PC-9 (cell line): ENCODE data around the gene KCNN3. TPM values are rescaled to one million over a fixed set of nuclear protein-coding genes. Genes with fewer than 3 reads are reported as not detected.
A peak's percentile ranks its signal among the peaks of the same experiment; 100 is the strongest.

ENCODE experiments used
- BruUV-seq: library from RNA; stranded (reverse); fragments of 400-500 nt; replicated peaks from 2 replicates; lab custom pipeline; 2021; lab: Mats Ljungman, UMichigan
- CTCF ChIA-PET: fragments of 300-600 bp; sonication (Branson Sonifier 250); formaldehyde crosslinking; loops from one replicate; lab custom pipeline; 2022; ENCODE audit warnings: antibody characterized with exemption; lab: Charles Lee
- POLR2A ChIA-PET: fragments of 300-600 bp; sonication (Branson Sonifier 250); formaldehyde crosslinking; loops from one replicate; lab custom pipeline; 2022; ENCODE audit warnings: antibody characterized with exemption; ENCODE audit not compliant: unreplicated experiment; lab: Charles Lee
- DNase-seq, 2 experiments: peaks; one replicate each; pipeline versions ENCODE4 v3.0.0 to v3.0.0-alpha.2; 2015 to 2022; ENCODE audit warnings: mixed read lengths in 1 of 2
- H2AFZ ChIP-seq: fragments of 200-600 bp; sonication (generic); 2 replicates; pipeline ENCODE4 v1.8.1; 2017; ENCODE audit warnings: antibody characterized with exemption
- H3F3A ChIP-seq: fragments of 200-600 bp; sonication (generic); 2 replicates; pipeline ENCODE4 v1.8.1; 2017; ENCODE audit warnings: antibody characterized with exemption, mild to moderate bottlenecking, low read depth; ENCODE audit not compliant: insufficient read depth
- H3K27ac ChIP-seq: fragments of 200-600 bp; sonication (generic); 2 replicates; pipeline ENCODE4 v1.6.1; 2016; ENCODE audit warnings: mixed run types
- H3K27me3 ChIP-seq: fragments of 200-600 bp; sonication (generic); 2 replicates; pipeline ENCODE4 v1.6.1; 2016; ENCODE audit warnings: low read depth, mixed run types; ENCODE audit not compliant: insufficient read depth
- H3K36me3 ChIP-seq: fragments of 200-600 bp; sonication (generic); 2 replicates; pipeline ENCODE4 v1.6.1; 2016; ENCODE audit warnings: low read depth, mixed run types
- H3K4me1 ChIP-seq: fragments of 200-600 bp; sonication (generic); replicated peaks from 2 replicates; pipeline ENCODE4 v1.6.1; 2016; ENCODE audit warnings: mixed run types; ENCODE audit not compliant: insufficient read depth
- H3K4me2 ChIP-seq: fragments of 200-600 bp; sonication (generic); 2 replicates; pipeline ENCODE4 v1.6.1; 2017; ENCODE audit warnings: mixed run types
- H3K4me3 ChIP-seq: fragments of 200-600 bp; sonication (generic); 2 replicates; pipeline ENCODE4 v1.6.1; 2016; ENCODE audit warnings: mixed run types
- H3K79me2 ChIP-seq: fragments of 200-600 bp; sonication (generic); 2 replicates; pipeline ENCODE4 v1.6.1; 2017; ENCODE audit warnings: low read depth, mixed run types
- H3K9me2 ChIP-seq: fragments of 200-600 bp; sonication (generic); 2 replicates; pipeline ENCODE4 v1.8.1; 2017; ENCODE audit warnings: mild to moderate bottlenecking; ENCODE audit not compliant: insufficient read depth
- H3K9me3 ChIP-seq: fragments of 200-600 bp; sonication (generic); 2 replicates; pipeline ENCODE4 v1.8.1; 2016; ENCODE audit warnings: low read depth; ENCODE audit not compliant: insufficient read depth
- H4K20me1 ChIP-seq: fragments of 200-600 bp; sonication (generic); 2 replicates; pipeline ENCODE4 v1.8.1; 2017; ENCODE audit not compliant: insufficient read depth
- CTCF ChIP-seq: fragments of 200-600 bp; sonication (generic); conservative IDR thresholded peaks from 2 replicates; pipeline ENCODE4 v1.6.1; 2017; ENCODE audit warnings: mixed run types, antibody characterized with exemption, mild to moderate bottlenecking, moderate library complexity
- EZH2 ChIP-seq: fragments of 200-600 bp; sonication (generic); IDR thresholded peaks from 2 replicates; pipeline ENCODE4 v1.8.0; 2017; ENCODE audit warnings: antibody characterized with exemption, low read depth
- intact Hi-C: fragments of 100-400 bp; cut with micrococcal nuclease; formaldehyde crosslinking; loops from one replicate; pipeline ENCODE4 v1.10.0; 2022; ENCODE audit not compliant: unreplicated experiment
- total RNA-seq: library from RNA; stranded (reverse); gene quantifications from 2 replicates; pipeline ENCODE4 v1.2.3, GENCODE V29; 2021

KCNN3 gene
- total RNA-seq, 1 experiment from 2014 or later: 1.1 TPM

- H3K4me1 ChIP-seq: no peaks in the 10 kb centered on the region
- ChIA-PET CTCF (no interaction called here), POLR2A (interaction anchor here (0.7 kb wide), 1 partner anchor 119 kb away, joined by 3 read pairs; no protein-coding TSS in a partner anchor)
- H3F3A ChIP-seq: no peaks in the 10 kb centered on the region
- H3K4me2 ChIP-seq: no peak overlapping the region
- peaks cover 31% of the 10 kb centered on the region for H3K27me3 ChIP-seq
- H3K4me3 ChIP-seq: no peak overlapping the region
- H4K20me1 ChIP-seq: no peaks in the 10 kb centered on the region
- no peaks in the 10 kb centered on the region for H3K36me3 ChIP-seq
- intact Hi-C loops: no loop called here
- H3K9me2 ChIP-seq: no peaks in the 10 kb centered on the region
- H3K9me3 ChIP-seq: no peaks in the 10 kb centered on the region
- H3K27ac ChIP-seq: no peak overlapping the region
- H2AFZ ChIP-seq: no peak overlapping the region
- H3K79me2 ChIP-seq: no peaks in the 10 kb centered on the region
- DNase-seq: no peak
- TF ChIP-seq EZH2 (no peak), CTCF (no peak)
- BruUV-seq: no TSS peak
These were observed 17.2 kb downstream of the KCNN3 start for GRCh38 chr1:154852845-154853244.

- intact Hi-C loops: no loop called here
- H3K27ac ChIP-seq: no peak overlapping the region
- no peaks in the 10 kb centered on the region for H3K4me1 ChIP-seq
- H2AFZ ChIP-seq: no peak overlapping the region
- no peak overlapping the region for H3K4me2 ChIP-seq
- peak in 1 of 2 experiments; percentile 25 for DNase-seq
- H3K4me3 ChIP-seq: no peak overlapping the region
- TF ChIP-seq CTCF (no peak), EZH2 (no peak)
- CTCF ChIA-PET: no interaction called here
- no peaks in the 10 kb centered on the region for H3K79me2 ChIP-seq
- no peaks in the 10 kb centered on the region for H3F3A ChIP-seq
- no TSS peak for BruUV-seq
- no peaks in the 10 kb centered on the region for H3K36me3 ChIP-seq
- peaks cover 37% of the 10 kb centered on the region for H3K27me3 ChIP-seq
- no peaks in the 10 kb centered on the region for H3K9me2 ChIP-seq
- no peaks in the 10 kb centered on the region for H4K20me1 ChIP-seq
- POLR2A ChIA-PET: no interaction called here
- H3K9me3 ChIP-seq: no peaks in the 10 kb centered on the region
These were observed 18.5 kb downstream of the KCNN3 start for GRCh38 chr1:154851392-154852177.

GRCh38 chr1:154849645-154850131 lies 20.4 kb downstream of the KCNN3 start:
- CTCF ChIA-PET: no interaction called here
- peak in 1 of 2 experiments; percentile 20 for DNase-seq
- Histone ChIP-seq H3K4me2 (no peak overlapping the region), H3K27me3 (peaks cover 49% of the 10 kb centered on the region), H3F3A (no peaks in the 10 kb centered on the region), H3K4me3 (no peak overlapping the region), H3K79me2 (no peaks in the 10 kb centered on the region), H2AFZ (no peak overlapping the region), H4K20me1 (no peaks in the 10 kb centered on the region), H3K36me3 (no peaks in the 10 kb centered on the region), H3K9me3 (no peaks in the 10 kb centered on the region), H3K9me2 (no peaks in the 10 kb centered on the region), H3K4me1 (no peaks in the 10 kb centered on the region), H3K27ac (no peak overlapping the region)
- POLR2A ChIA-PET: interaction anchor here (0.6 kb wide), 2 partner anchors 117 to 1360 kb away, joined by 3 to 6 read pairs; no protein-coding TSS in a partner anchor
- no TSS peak for BruUV-seq
- TF ChIP-seq CTCF (no peak), EZH2 (no peak)
- intact Hi-C loops: no loop called here
